Caco-2 (cell line): ENCODE results near the gene CCND2. TPM values are rescaled to one million over a fixed set of nuclear protein-coding genes. Genes with fewer than 3 reads are reported as not detected.

ENCODE experiments used
- BruUV-seq: library from RNA; stranded (reverse); fragments of 400-500 nt; replicated peaks from 2 replicates; lab custom pipeline; 2021; lab: Mats Ljungman, UMichigan
- CTCF ChIA-PET: fragments of 300-600 bp; sonication (Branson Sonifier 250); formaldehyde crosslinking; loops from one replicate; lab custom pipeline; 2022; ENCODE audit warnings: antibody characterized with exemption; lab: Charles Lee
- POLR2A ChIA-PET: fragments of 300-600 bp; sonication (Branson Sonifier 250); formaldehyde crosslinking; loops from one replicate; lab custom pipeline; 2022; ENCODE audit warnings: antibody characterized with exemption; lab: Charles Lee
- DNase-seq, 2 experiments: peaks; one replicate each; pipeline versions ENCODE4 v3.0.0 to v3.0.0-alpha.2; 2020 to 2022
- H3K27me3 ChIP-seq: replicated peaks from 2 replicates; pipeline ENCODE4 v1.6.0; 2011; ENCODE audit warnings: low read length; ENCODE audit not compliant: control insufficient read depth, insufficient read depth
- H3K36me3 ChIP-seq: 2 replicates; pipeline ENCODE4 v1.5.1; 2011; ENCODE audit warnings: low read length; ENCODE audit not compliant: control insufficient read depth, insufficient read depth
- H3K4me1 ChIP-seq: fragments of 250-450 bp; sonication (Bioruptor Pico); 2 replicates; pipeline ENCODE4 v1.5.1; 2020; ENCODE audit warnings: mild to moderate bottlenecking
- H3K4me3 ChIP-seq: 2 replicates; pipeline ENCODE4 v1.5.1; 2011; ENCODE audit warnings: low read depth, mild to moderate bottlenecking, control low read depth, low read length
- H3K9me3 ChIP-seq: fragments of 250-450 bp; sonication (Bioruptor Pico); 2 replicates; pipeline ENCODE4 v1.5.1; 2020; ENCODE audit warnings: mild to moderate bottlenecking, moderate library complexity
- H3K27ac Mint-ChIP-seq: one replicate; pipeline ENCODE4 v1.8.0; 2022; ENCODE audit warnings: mixed read lengths; ENCODE audit not compliant: unreplicated experiment
- H3K27me3 Mint-ChIP-seq: one replicate; pipeline ENCODE4 v1.8.0; 2022; ENCODE audit warnings: mixed read lengths; ENCODE audit not compliant: insufficient read depth, unreplicated experiment
- H3K36me3 Mint-ChIP-seq: one replicate; pipeline ENCODE4 v1.8.0; 2022; ENCODE audit warnings: mild to moderate bottlenecking, mixed read lengths; ENCODE audit not compliant: insufficient read depth, unreplicated experiment
- H3K4me1 Mint-ChIP-seq: one replicate; pipeline ENCODE4 v1.8.0; 2022; ENCODE audit warnings: low read depth, mixed read lengths; ENCODE audit not compliant: unreplicated experiment
- H3K4me3 Mint-ChIP-seq: one replicate; pipeline ENCODE4 v1.8.0; 2022; ENCODE audit warnings: mild to moderate bottlenecking, moderate library complexity, mixed read lengths; ENCODE audit not compliant: unreplicated experiment
- H3K9me3 Mint-ChIP-seq: one replicate; pipeline ENCODE4 v1.8.0; 2022; ENCODE audit warnings: mixed read lengths; ENCODE audit not compliant: unreplicated experiment
- CTCF ChIP-seq, 2 experiments: fragments of 200-600 bp in 1 of 2; IDR thresholded peaks; 1 replicate in 1 of 2; 2 replicates in 1 of 2; pipeline versions ENCODE4 v1.5.1 to v1.8.0; 2011 to 2022; ENCODE audit warnings: antibody characterized with exemption in 1 of 2, control low read depth in 1 of 2, inconsistent platforms in 1 of 2, low read depth in 1 of 2, low read length in 1 of 2, mild to moderate bottlenecking in 1 of 2, moderate library complexity in 1 of 2; ENCODE audit not compliant: insufficient read depth in 1 of 2, severe bottlenecking in 1 of 2, unreplicated experiment in 1 of 2
- intact Hi-C: fragments of 100-400 bp; cut with micrococcal nuclease; formaldehyde crosslinking; loops from one replicate; pipeline ENCODE4 v1.10.0; 2022; ENCODE audit not compliant: unreplicated experiment
- total RNA-seq: library from RNA; stranded (reverse); gene quantifications from 2 replicates; pipeline ENCODE4 v1.2.3, GENCODE V29; 2022

CCND2 gene
- total RNA-seq, 1 experiment from 2014 or later, result 145 TPM

GRCh38 chr12:4261655-4262054 lies 11.9 kb upstream of the CCND2 start:
- Histone ChIP-seq H3K27me3 (peaks cover 3% of the 10 kb centered on the region), H3K4me3 (no peak overlapping the region), H3K36me3 (no peaks in the 10 kb centered on the region), H3K4me1 (no peaks in the 10 kb centered on the region), H3K9me3 (peaks cover 5% of the 10 kb centered on the region; the same call in 1 of the 2 replicates)
- Mint-ChIP-seq H3K4me1 (no peaks in the 10 kb centered on the region), H3K36me3 (no peaks in the 10 kb centered on the region), H3K4me3 (no peak overlapping the region), H3K27me3 (peaks cover 44% of the 10 kb centered on the region), H3K27ac (no peak overlapping the region), H3K9me3 (peaks cover 13% of the 10 kb centered on the region)
- ChIA-PET CTCF (no interaction called here), POLR2A (no interaction called here)
- intact Hi-C loops, result no loop called here
- DNase-seq, result no peak
- no peak for TF ChIP-seq CTCF (IDR thresholded peaks at IDR 0.05; ENCODE audit: insufficient read depth in 1 of 2, low read depth in 1 of 2, low read length in 1 of 2, severe bottlenecking in 1 of 2, unreplicated experiment in 1 of 2)
- no TSS peak for BruUV-seq

- peaks cover 15% of the 10 kb centered on the region for H3K4me1 Mint-ChIP-seq
- H3K27ac Mint-ChIP-seq, result no peak overlapping the region
- Histone ChIP-seq H3K4me1 (peaks cover 6% of the 10 kb centered on the region; the same call in 1 of the 2 replicates), H3K36me3 (no peaks in the 10 kb centered on the region), H3K4me3 (no peak overlapping the region), H3K9me3 (no peaks in the 10 kb centered on the region), H3K27me3 (peaks cover 11% of the 10 kb centered on the region)
- no peak for DNase-seq
- no TSS peak for BruUV-seq
- H3K36me3 Mint-ChIP-seq, result peaks cover 15% of the 10 kb centered on the region
- POLR2A ChIA-PET, result no interaction called here
- CTCF ChIA-PET, result interaction anchor here (0.7 kb wide), 1 partner anchor 12 kb away, joined by 4 read pairs; no protein-coding TSS in a partner anchor
- TF ChIP-seq CTCF (IDR thresholded peaks at IDR 0.05; ENCODE audit: insufficient read depth in 1 of 2, low read depth in 1 of 2, low read length in 1 of 2, severe bottlenecking in 1 of 2, unreplicated experiment in 1 of 2), result no peak
- H3K27me3 Mint-ChIP-seq, result peaks cover 55% of the 10 kb centered on the region
- intact Hi-C loops, result no loop called here
- no peaks in the 10 kb centered on the region for H3K9me3 Mint-ChIP-seq
- no peak overlapping the region for H3K4me3 Mint-ChIP-seq
These were observed 8.3 kb upstream of the CCND2 start for GRCh38 chr12:4265280-4265679.

GRCh38 chr12:4266990-4267389 lies 6.6 kb upstream of the CCND2 start:
- Histone ChIP-seq H3K9me3 (no peaks in the 10 kb centered on the region), H3K4me1 (peaks cover 13% of the 10 kb centered on the region), H3K27me3 (peaks cover 15% of the 10 kb centered on the region), H3K36me3 (no peaks in the 10 kb centered on the region), H3K4me3 (no peak overlapping the region)
- H3K27me3 Mint-ChIP-seq, result peaks cover 50% of the 10 kb centered on the region
- H3K4me3 Mint-ChIP-seq, result no peak overlapping the region
- peaks cover 15% of the 10 kb centered on the region for H3K36me3 Mint-ChIP-seq
- ChIA-PET CTCF (no interaction called here), POLR2A (no interaction called here)
- no TSS peak for BruUV-seq
- TF ChIP-seq CTCF (IDR thresholded peaks at IDR 0.05; ENCODE audit: insufficient read depth in 1 of 2, low read depth in 1 of 2, low read length in 1 of 2, severe bottlenecking in 1 of 2, unreplicated experiment in 1 of 2), result no peak
- DNase-seq, result no peak
- intact Hi-C loops, result no loop called here
- no peak overlapping the region for H3K27ac Mint-ChIP-seq
- H3K4me1 Mint-ChIP-seq, result peaks cover 20% of the 10 kb centered on the region
- H3K9me3 Mint-ChIP-seq, result no peaks in the 10 kb centered on the region
